Motor neuron (in vitro differentiated cells): ENCODE results near the gene HAUS2. TPM values are rescaled to one million over a fixed set of nuclear protein-coding genes. Genes with fewer than 3 reads are reported as not detected.
A peak's percentile ranks its signal among the peaks of the same experiment; 100 is the strongest.

Experiments used
- ATAC-seq, 8 experiments: fragments of 200-7000 bp; cut with Tn5 transposase; replicated peaks in 6 of 8; 2 replicates each; pipeline ENCODE4 v1.8.0; 2021; ENCODE audit warnings: mild to moderate bottlenecking in 8 of 8, moderate library complexity in 8 of 8
- H3K27ac ChIP-seq, 2 donors: fragments of 250-450 bp; sonication (Bioruptor Pico); 2 replicates each; pipeline ENCODE4 v1.9.0; 2021; ENCODE audit warnings: antibody characterized with exemption in 2 of 2, mild to moderate bottlenecking in 2 of 2, moderate library complexity in 1 of 2
- H3K4me1 ChIP-seq, 2 donors: fragments of 250-450 bp; sonication (Bioruptor Pico); replicated peaks in 1 of 2; 2 replicates each; pipeline ENCODE4 v1.6.1; 2021; ENCODE audit warnings: antibody characterized with exemption in 2 of 2, mild to moderate bottlenecking in 2 of 2, moderate library complexity in 1 of 2
- H3K4me3 ChIP-seq, 5 donors: fragments of 250-450 bp; sonication (Bioruptor Pico); 2 replicates each; pipeline ENCODE4 v1.9.0; 2021; ENCODE audit warnings: antibody characterized with exemption in 5 of 5, mild to moderate bottlenecking in 5 of 5, moderate library complexity in 4 of 5
- WGBS, 10 experiments: fragments of 450-650 bp; shearing (Covaris generic); methylation state at CpG; one replicate each; pipeline ENCODE4 v1.0.0; 2022; 5-methylcytosine and 5-hydroxymethylcytosine counted together
- in situ Hi-C, 9 experiments: fragments of 400-800 bp; cut with MboI; loops; one replicate each; pipeline ENCODE4 v1.15.0; 2021; ENCODE audit warnings: low sequenced_read_pairs in 9 of 9, low pct_unique_long_range_greater_than_20kb in 2 of 9; ENCODE audit not compliant: unreplicated experiment in 9 of 9
- total RNA-seq, 8 experiments: library from RNA; unstranded; fragments of 300-600 nt; gene quantifications; 2 replicates each; pipeline versions ENCODE4 v1.2.3 to v1.2.4, GENCODE V29; 2022

HAUS2 gene
- 10 to 100 TPM; 13.0 to 35.6 (median 19.2) TPM for total RNA-seq

GRCh38 chr15:42548249-42549031 is at the start of gene HAUS2, which contains the start of gene LRRC57:
Gene HAUS2, plus strand, starts transcription at chr15:42548838. Its CDS starts 35 bp downstream, at chr15:42548873.
Gene LRRC57, minus strand, starts transcription at chr15:42548793. Its CDS starts 359 bp downstream, at chr15:42548434.
- in situ Hi-C loops: no loop called here
- Histone ChIP-seq H3K4me1 (peaks cover 12 to 21% of the 10 kb centered on the region in 2 donors), H3K4me3 (peak within 1 kb of the TSS; percentile 59 to 94 (median 89)), H3K27ac (peak within 1 kb of the TSS; percentile 57 to 86)
- 0 to 7% (median 1%) methylated on average over 3 to 28 of the region's 71 CpGs; no CpG with 5 or more reads in 2 of the 10 experiments for WGBS, 10 experiments
- peak; percentile 89 to 96 (median 95) for ATAC-seq

- Histone ChIP-seq H3K4me1 (peaks cover 0 to 6% of the 10 kb centered on the region in 2 donors), H3K4me3 (no peak overlapping the region), H3K27ac (no peak overlapping the region)
- ATAC-seq: no peak
- in situ Hi-C loops: no loop called here
- WGBS, 10 experiments: 50 to 100% (median 81%) methylated on average over 1 to 6 of the region's 12 CpGs
Measured at GRCh38 chr15:42499858-42500609, 48.6 kb upstream of the HAUS2 start.

- H3K27ac ChIP-seq: no peak overlapping the region
- WGBS, 10 experiments: 65 to 100% (median 93%) methylated on average over 1 to 4 of the region's 4 CpGs; no CpG with 5 or more reads in 3 of the 10 experiments
- in situ Hi-C loops: no loop called here
- H3K4me1 ChIP-seq: no peaks in the 10 kb centered on the region
- no peak for ATAC-seq
- H3K4me3 ChIP-seq: no peak overlapping the region
Measured at GRCh38 chr15:42502477-42502876, 46.2 kb upstream of the HAUS2 start.

- no peak for ATAC-seq
- Histone ChIP-seq H3K4me3 (no peak overlapping the region), H3K4me1 (no peaks in the 10 kb centered on the region), H3K27ac (no peak overlapping the region)
- WGBS, 10 experiments: 70 to 100% (median 93%) methylated on average over 1 of the region's 1 CpG; no CpG with 5 or more reads in 2 of the 10 experiments
- in situ Hi-C loops: no loop called here
Measured at GRCh38 chr15:42503825-42504224, 44.8 kb upstream of the HAUS2 start.

GRCh38 chr15:42504631-42505030 is 44.0 kb upstream of the HAUS2 start:
- no peaks in the 10 kb centered on the region for H3K4me1 ChIP-seq
- WGBS, 10 experiments: 39 to 100% (median 79%) methylated on average over 1 to 3 of the region's 3 CpGs
- no peak for ATAC-seq
- in situ Hi-C loops: no loop called here
- no peak overlapping the region for H3K4me3 ChIP-seq
- H3K27ac ChIP-seq: no peak overlapping the region

GRCh38 chr15:42507514-42507913 is 41.1 kb upstream of the HAUS2 start:
- H3K4me1 ChIP-seq: no peaks in the 10 kb centered on the region
- H3K27ac ChIP-seq: no peak overlapping the region
- in situ Hi-C loops: no loop called here
- H3K4me3 ChIP-seq: no peak overlapping the region
- 78 to 100% (median 87%) methylated on average over 1 to 4 of the region's 4 CpGs; no CpG with 5 or more reads in 2 of the 10 experiments for WGBS, 10 experiments
- ATAC-seq: no peak

GRCh38 chr15:42508263-42508690 is 40.4 kb upstream of the HAUS2 start:
- no peak overlapping the region for H3K4me3 ChIP-seq
- ATAC-seq: peak in 2 of 8 experiments; percentile 52 to 62
- H3K27ac ChIP-seq: no peak overlapping the region
- 35 to 90% (median 68%) methylated on average over 2 to 9 of the region's 9 CpGs for WGBS, 10 experiments
- no peaks in the 10 kb centered on the region for H3K4me1 ChIP-seq
- in situ Hi-C loops: no loop called here

- in situ Hi-C loops: no loop called here
- no peaks in the 10 kb centered on the region for H3K4me1 ChIP-seq
- no peak overlapping the region for H3K4me3 ChIP-seq
- H3K27ac ChIP-seq: no peak overlapping the region
- WGBS, 10 experiments: 89 to 100% (median 100%) methylated on average over 1 to 4 of the region's 4 CpGs
- ATAC-seq: no peak
Measured at GRCh38 chr15:42510258-42511006, 38.2 kb upstream of the HAUS2 start.

GRCh38 chr15:42511007-42511391 is 37.6 kb upstream of the HAUS2 start:
- in situ Hi-C loops: no loop called here
- no peak overlapping the region for H3K27ac ChIP-seq
- 79 to 100% (median 93%) methylated on average over 1 to 4 of the region's 4 CpGs; no CpG with 5 or more reads in 1 of the 10 experiments for WGBS, 10 experiments
- ATAC-seq: no peak
- H3K4me3 ChIP-seq: no peak overlapping the region
- H3K4me1 ChIP-seq: no peaks in the 10 kb centered on the region

- Histone ChIP-seq H3K4me3 (no peak overlapping the region), H3K27ac (no peak overlapping the region), H3K4me1 (no peaks in the 10 kb centered on the region)
- ATAC-seq: no peak
- in situ Hi-C loops: no loop called here
- 74 to 100% (median 100%) methylated on average over 1 to 2 of the region's 2 CpGs; no CpG with 5 or more reads in 1 of the 10 experiments for WGBS, 10 experiments
Measured at GRCh38 chr15:42523331-42523730, 25.3 kb upstream of the HAUS2 start.

- Histone ChIP-seq H3K4me1 (no peaks in the 10 kb centered on the region), H3K4me3 (no peak overlapping the region), H3K27ac (no peak overlapping the region)
- in situ Hi-C loops: no loop called here
- WGBS, 10 experiments: 0 to 100% (median 80%) methylated on average over 1 to 3 of the region's 3 CpGs; no CpG with 5 or more reads in 1 of the 10 experiments
- ATAC-seq: peak in 3 of 8 experiments; percentile 57 to 93 (median 89)
Measured at GRCh38 chr15:42528970-42529369, 19.7 kb upstream of the HAUS2 start.

- 0 to 88% (median 60%) methylated on average over 1 of the region's 1 CpG; no CpG with 5 or more reads in 3 of the 10 experiments for WGBS, 10 experiments
- Histone ChIP-seq H3K4me3 (no peak overlapping the region), H3K27ac (no peak overlapping the region), H3K4me1 (no peaks in the 10 kb centered on the region)
- peak in 2 of 8 experiments; percentile 56 to 57 for ATAC-seq
- in situ Hi-C loops: no loop called here
Measured at GRCh38 chr15:42533246-42533645, 15.4 kb upstream of the HAUS2 start.
